ENCODE measurements around the gene PACS1.
"Not testable (repeated sequence)": the region's sequence is repeated elsewhere in the genome, so short reads cannot be mapped to it uniquely, and the experiment has no call there.

PACS1 gene

GRCh38 chr11:66230156-66230555, 160.1 kb downstream of the PACS1 start:
- no peak for DNase-seq

- DNase-seq: no peak
These were observed 160.9 kb downstream of the PACS1 start for GRCh38 chr11:66230978-66231377.

- DNase-seq: no peak
These were observed 161.5 kb downstream of the PACS1 start for GRCh38 chr11:66231561-66231960.

- no peak for DNase-seq
These were observed 162.7 kb downstream of the PACS1 start for GRCh38 chr11:66232769-66233168.

- DNase-seq: no peak
These were observed 163.2 kb downstream of the PACS1 start for GRCh38 chr11:66233301-66233700.

GRCh38 chr11:66235141-66235540, 165.1 kb downstream of the PACS1 start:
- DNase-seq: no peak

GRCh38 chr11:66237867-66238266, 167.8 kb downstream of the PACS1 start:
- DNase-seq: no peak

- no peak for DNase-seq
These were observed 168.8 kb downstream of the PACS1 start for GRCh38 chr11:66238786-66239413.

GRCh38 chr11:66239511-66239910, 169.4 kb downstream of the PACS1 start:
- DNase-seq: no peak

GRCh38 chr11:66239998-66240780, 170.1 kb downstream of the PACS1 start:
- DNase-seq: no peak

GRCh38 chr11:66240781-66241136, 170.7 kb downstream of the PACS1 start:
- no peak for DNase-seq

- no peak for DNase-seq
These were observed 172.2 kb downstream of the PACS1 start for GRCh38 chr11:66242095-66242765.

- no peak for DNase-seq
These were observed 173.9 kb downstream of the PACS1 start for GRCh38 chr11:66243782-66244535.

GRCh38 chr11:66247295-66247694, 177.2 kb downstream of the PACS1 start:
- no peak for DNase-seq

GRCh38 chr11:66247801-66248200, 177.7 kb downstream of the PACS1 start:
- no peak for DNase-seq

- no peak for DNase-seq
These were observed 178.8 kb downstream of the PACS1 start for GRCh38 chr11:66248903-66249302.

GRCh38 chr11:66251809-66252208, 181.7 kb downstream of the PACS1 start:
- DNase-seq: no peak

- DNase-seq: not testable (repeated sequence)
These were observed 183.0 kb downstream of the PACS1 start for GRCh38 chr11:66253081-66253480.

- DNase-seq: no peak
These were observed 188.4 kb downstream of the PACS1 start for GRCh38 chr11:66258473-66258893.

- no peak for DNase-seq
These were observed 189.2 kb downstream of the PACS1 start for GRCh38 chr11:66259225-66259624.

GRCh38 chr11:66259956-66260355, 189.9 kb downstream of the PACS1 start:
- DNase-seq: no peak

- DNase-seq: no peak
These were observed 191.5 kb downstream of the PACS1 start for GRCh38 chr11:66261578-66261977.

GRCh38 chr11:66262191-66262590, 192.1 kb downstream of the PACS1 start:
- DNase-seq: no peak

Data from stimulated activated naive CD4-positive, alpha-beta T cell (primary cell).